HFF-Myc (cell line): ENCODE measurements around the gene ZNF692.
A peak's percentile ranks its signal among the peaks of the same experiment; 100 is the strongest.

Experiments used
- DNase-seq: peaks from one replicate; pipeline ENCODE4 v3.0.0-alpha.2; 2011; ENCODE audit warnings: low read depth; ENCODE audit errors: extremely low read depth
- H3K4me3 ChIP-seq: replicated peaks from 2 replicates; pipeline ENCODE4 v1.5.1; 2011; ENCODE audit warnings: low read depth, mild to moderate bottlenecking, control low read depth, low read length
- CTCF ChIP-seq: IDR thresholded peaks from 2 replicates; pipeline ENCODE4 v1.5.1; 2012; ENCODE audit warnings: mild to moderate bottlenecking, low read depth, low read length, control low read depth; ENCODE audit errors: missing control alignments

The ZNF692 gene

GRCh38 chr1:248843687-248844086 is 15.2 kb downstream of the ZNF692 start:
- DNase-seq, result no peak
- TF ChIP-seq CTCF, result no peak

GRCh38 chr1:248842781-248843331 is 16.0 kb downstream of the ZNF692 start:
- DNase-seq, result no peak
- no peak overlapping the region for H3K4me3 ChIP-seq
- TF ChIP-seq CTCF, result no peak

More at GRCh38 chr1:248843687-248844086, 15.2 kb downstream of the ZNF692 start:
- no peak overlapping the region for H3K4me3 ChIP-seq

- peak; percentile 65 for TF ChIP-seq CTCF
- DNase-seq, result no peak
- H3K4me3 ChIP-seq, result no peak overlapping the region
Measured at GRCh38 chr1:248841702-248842395, 17.0 kb downstream of the ZNF692 start.

GRCh38 chr1:248840946-248841345 is 17.9 kb downstream of the ZNF692 start:
- no peak overlapping the region for H3K4me3 ChIP-seq
- DNase-seq, result no peak
- TF ChIP-seq CTCF, result no peak

- no peak for DNase-seq
- H3K4me3 ChIP-seq, result peak overlapping the region; percentile 72
- no peak for TF ChIP-seq CTCF
Measured at GRCh38 chr1:248839168-248839555, 19.7 kb downstream of the ZNF692 start.

GRCh38 chr1:248838357-248839167 is 20.3 kb downstream of the ZNF692 start:
- DNase-seq, result no peak
- peak overlapping the region; percentile 72 for H3K4me3 ChIP-seq

More at GRCh38 chr1:248838357-248839167, 20.3 kb downstream of the ZNF692 start:
- no peak for TF ChIP-seq CTCF
